K562 (cell line): ENCODE data around the gene SERAC1.

Experiments used
- ARID2 ChIP-seq: fragments of 450-650 bp; IDR thresholded peaks from 2 replicates; pipeline ENCODE4 v1.6.1; 2017; ENCODE audit warnings: antibody characterized with exemption, mild to moderate bottlenecking
- CREB1 ChIP-seq, 2 experiments: sonication (generic) in 1 of 2; formaldehyde crosslinking in 1 of 2; IDR thresholded peaks; 2 replicates each; pipeline versions ENCODE4 v1.6.1 to v1.8.0; 2012 to 2022; ENCODE audit warnings: inconsistent platforms in 1 of 2, mild to moderate bottlenecking in 1 of 2, missing genetic modification reagents in 1 of 2, moderate library complexity in 1 of 2
- HNRNPUL1 ChIP-seq: fragments of 200-400 bp; formaldehyde crosslinking; IDR thresholded peaks from 2 replicates; pipeline ENCODE4 v1.6.1; 2017; ENCODE audit warnings: low read length
- NCOA6 ChIP-seq: fragments of 450-650 bp; IDR thresholded peaks from 2 replicates; pipeline ENCODE4 v1.6.1; 2017; ENCODE audit warnings: mild to moderate bottlenecking
- NRF1 ChIP-seq, 2 experiments: fragments of 450-650 bp; IDR thresholded peaks in 1 of 2; conservative IDR thresholded peaks in 1 of 2; 2 replicates each; pipeline ENCODE4 v1.6.1; 2014; ENCODE audit warnings: mild to moderate bottlenecking in 2 of 2
- POLR2AphosphoS5 ChIP-seq: IDR thresholded peaks from 2 replicates; pipeline ENCODE4 v1.6.1; 2011; ENCODE audit warnings: mild to moderate bottlenecking, low read depth, low read length, moderate library complexity; ENCODE audit not compliant: control insufficient read depth, insufficient read depth
- RAD21 ChIP-seq, 2 experiments: fragments of 250-450 bp in 1 of 2; fragments of 450-650 bp in 1 of 2; sonication (Bioruptor Pico) in 1 of 2; formaldehyde crosslinking in 1 of 2; IDR thresholded peaks in 1 of 2; conservative IDR thresholded peaks in 1 of 2; 2 replicates each; pipeline versions ENCODE4 v1.4.0 to v1.8.0; 2020 to 2022; ENCODE audit warnings: mild to moderate bottlenecking in 2 of 2, moderate library complexity in 1 of 2
- REST ChIP-seq, 2 experiments: fragments of 450-650 bp; formaldehyde crosslinking in 1 of 2; IDR thresholded peaks; 2 replicates each; pipeline versions ENCODE4 v1.4.0 to v1.6.1; 2014 to 2020; ENCODE audit warnings: mild to moderate bottlenecking in 2 of 2, borderline replicate concordance in 1 of 2, low read depth in 1 of 2
- SIN3A ChIP-seq, 2 experiments: fragments of 150-350 bp in 1 of 2; IDR thresholded peaks; 2 replicates each; pipeline ENCODE4 v1.6.1; 2011 to 2016; ENCODE audit warnings: borderline replicate concordance in 2 of 2, low read depth in 2 of 2, low read length in 2 of 2, mild to moderate bottlenecking in 2 of 2, moderate library complexity in 2 of 2; ENCODE audit not compliant: control insufficient read depth in 1 of 2
- SRF ChIP-seq, 2 experiments: fragments of 250-450, 450-650 bp in 1 of 2; sonication (Bioruptor Pico) in 1 of 2; sonication (generic) in 1 of 2; formaldehyde crosslinking; IDR thresholded peaks; 2 replicates each; pipeline versions ENCODE4 v1.5.0 to v1.5.1; 2020 to 2022; ENCODE audit warnings: mild to moderate bottlenecking in 1 of 2, missing genetic modification reagents in 1 of 2
- TAF1 ChIP-seq: IDR thresholded peaks from 2 replicates; pipeline ENCODE4 v1.6.1; 2011; ENCODE audit warnings: mild to moderate bottlenecking, low read length, moderate library complexity; ENCODE audit not compliant: insufficient read depth, control insufficient read depth, severe bottlenecking; ENCODE audit errors: extremely low read depth
- THAP7 ChIP-seq: fragments of 250-450 bp; sonication (Bioruptor Pico); IDR thresholded peaks from 2 replicates; pipeline ENCODE4 v1.5.0; 2021
- ZFP91 ChIP-seq: sonication (generic); formaldehyde crosslinking; IDR thresholded peaks from 2 replicates; pipeline ENCODE4 v1.8.0; 2022; ENCODE audit warnings: mild to moderate bottlenecking, missing genetic modification reagents
- TF ChIP-seq, protein P1 (sequence below), 3 experiments: IDR thresholded peaks in 2 of 3; conservative IDR thresholded peaks in 1 of 3; 2 replicates each; pipeline ENCODE4 v1.5.1; 2011 to 2012; ENCODE audit warnings: low read length in 3 of 3, mild to moderate bottlenecking in 3 of 3, control low read depth in 2 of 3, improper control_type of control experiment in 1 of 3, inconsistent platforms in 1 of 3, low read depth in 1 of 3, mixed read lengths in 1 of 3, moderate library complexity in 1 of 3; ENCODE audit not compliant: insufficient read depth in 2 of 3

DNA sequence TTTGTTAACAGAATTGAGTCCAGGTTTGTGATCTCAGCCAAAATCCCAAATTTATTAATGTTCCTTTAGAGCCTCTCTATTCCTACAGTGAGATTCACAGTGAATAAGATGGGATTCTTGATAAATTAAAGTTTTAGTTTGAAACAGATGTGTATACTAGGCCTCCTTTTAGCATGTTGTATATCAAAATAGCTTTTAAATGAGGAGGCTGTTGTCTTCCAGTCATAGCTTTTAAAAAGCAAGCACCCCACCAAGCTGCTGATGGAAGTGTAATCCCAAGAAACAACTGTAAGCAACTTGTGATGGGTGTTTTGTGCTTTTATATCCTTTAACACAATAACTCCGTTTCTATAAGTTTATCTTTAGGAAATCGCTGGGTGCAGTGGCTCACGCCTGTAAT lies 7.0 kb upstream of the SERAC1 start:
- TF ChIP-seq THAP7 (CRISPR knock-in tag) (no peak), REST (IDR thresholded peaks at IDR 0.05; ENCODE audit: borderline replicate concordance) (no peak), REST (CRISPR knock-in tag; IDR thresholded peaks at IDR 0.05; ENCODE audit: low read depth) (no peak), HNRNPUL1 (no peak), SRF (CRISPR knock-in tag; IDR thresholded peaks at IDR 0.05) (no peak), NCOA6 (no peak), ARID2 (no peak), SIN3A (IDR thresholded peaks at IDR 0.05; ENCODE audit: borderline replicate concordance in 2 of 2, control insufficient read depth in 1 of 2, low read depth in 2 of 2, low read length in 2 of 2) (no peak), TAF1 (no peak), RAD21 (CRISPR knock-in tag; conservative IDR thresholded peaks at IDR 0.05 in 1 of 2, IDR thresholded peaks at IDR 0.05 in 1 of 2) (no peak), ZFP91 (CRISPR knock-in tag) (no peak), POLR2AphosphoS5 (no peak), NRF1 (conservative IDR thresholded peaks at IDR 0.05 in 1 of 2, IDR thresholded peaks at IDR 0.05 in 1 of 2) (no peak), CREB1 (IDR thresholded peaks at IDR 0.05) (no peak), CREB1 (CRISPR knock-in tag; IDR thresholded peaks at IDR 0.05) (no peak)
- TF ChIP-seq, protein P1, sequence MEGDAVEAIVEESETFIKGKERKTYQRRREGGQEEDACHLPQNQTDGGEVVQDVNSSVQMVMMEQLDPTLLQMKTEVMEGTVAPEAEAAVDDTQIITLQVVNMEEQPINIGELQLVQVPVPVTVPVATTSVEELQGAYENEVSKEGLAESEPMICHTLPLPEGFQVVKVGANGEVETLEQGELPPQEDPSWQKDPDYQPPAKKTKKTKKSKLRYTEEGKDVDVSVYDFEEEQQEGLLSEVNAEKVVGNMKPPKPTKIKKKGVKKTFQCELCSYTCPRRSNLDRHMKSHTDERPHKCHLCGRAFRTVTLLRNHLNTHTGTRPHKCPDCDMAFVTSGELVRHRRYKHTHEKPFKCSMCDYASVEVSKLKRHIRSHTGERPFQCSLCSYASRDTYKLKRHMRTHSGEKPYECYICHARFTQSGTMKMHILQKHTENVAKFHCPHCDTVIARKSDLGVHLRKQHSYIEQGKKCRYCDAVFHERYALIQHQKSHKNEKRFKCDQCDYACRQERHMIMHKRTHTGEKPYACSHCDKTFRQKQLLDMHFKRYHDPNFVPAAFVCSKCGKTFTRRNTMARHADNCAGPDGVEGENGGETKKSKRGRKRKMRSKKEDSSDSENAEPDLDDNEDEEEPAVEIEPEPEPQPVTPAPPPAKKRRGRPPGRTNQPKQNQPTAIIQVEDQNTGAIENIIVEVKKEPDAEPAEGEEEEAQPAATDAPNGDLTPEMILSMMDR (IDR thresholded peaks at IDR 0.05 in 2 of 3, conservative IDR thresholded peaks at IDR 0.05 in 1 of 3; ENCODE audit: insufficient read depth in 2 of 3, low read depth in 1 of 3, low read length in 3 of 3): no peak
